Kidney capillary endothelial cell (primary cell): ENCODE results near the gene TSPAN13.

Experiments used
- DNase-seq: peaks from one replicate; pipeline ENCODE4 v3.0.0-alpha.2; 2018; ENCODE audit warnings: low spot score

Gene TSPAN13

DNA sequence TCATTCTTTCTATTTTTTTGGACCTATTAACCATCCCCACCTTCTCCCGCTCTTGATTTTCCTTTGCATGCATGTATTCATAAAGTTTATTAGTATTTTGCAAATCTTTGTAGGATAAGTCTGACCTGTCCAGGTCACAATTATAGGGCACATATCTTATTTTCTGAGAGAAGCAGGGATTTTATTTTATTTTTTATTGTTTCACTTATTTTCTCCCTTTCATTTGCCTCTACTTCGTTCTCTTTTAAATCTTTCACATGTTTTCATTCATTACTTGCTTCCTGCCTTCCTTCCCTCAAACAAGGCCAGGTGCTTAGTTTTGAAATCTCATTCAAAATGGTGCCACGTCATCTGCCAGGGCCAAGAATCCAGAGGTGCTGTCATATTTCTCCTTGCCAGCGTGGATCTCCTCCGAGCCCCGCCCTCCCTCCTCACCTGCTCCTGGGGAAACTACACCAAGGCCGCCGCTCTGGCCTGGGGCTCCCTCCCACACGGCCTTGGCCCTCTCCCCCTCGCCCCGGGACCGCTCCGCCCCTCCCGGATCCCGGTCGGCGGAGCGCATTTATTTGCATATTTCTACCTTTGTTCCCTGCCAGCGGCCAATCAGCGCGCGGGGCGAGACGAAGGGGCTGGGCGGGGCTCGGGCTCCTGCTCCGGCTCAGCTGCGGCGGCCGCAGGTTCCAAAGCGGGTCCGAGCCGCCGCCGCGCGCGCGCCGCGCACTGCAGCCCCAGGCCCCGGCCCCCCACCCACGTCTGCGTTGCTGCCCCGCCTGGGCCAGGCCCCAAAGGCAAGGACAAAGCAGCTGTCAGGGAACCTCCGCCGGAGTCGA is at the start of gene TSPAN13:
TSPAN13 (plus strand) TSS at position 654 of the 830 bp plus-strand sequence. CDS start 213 bp downstream, outside the sequence.
- peak; percentile 64 for DNase-seq

DNA sequence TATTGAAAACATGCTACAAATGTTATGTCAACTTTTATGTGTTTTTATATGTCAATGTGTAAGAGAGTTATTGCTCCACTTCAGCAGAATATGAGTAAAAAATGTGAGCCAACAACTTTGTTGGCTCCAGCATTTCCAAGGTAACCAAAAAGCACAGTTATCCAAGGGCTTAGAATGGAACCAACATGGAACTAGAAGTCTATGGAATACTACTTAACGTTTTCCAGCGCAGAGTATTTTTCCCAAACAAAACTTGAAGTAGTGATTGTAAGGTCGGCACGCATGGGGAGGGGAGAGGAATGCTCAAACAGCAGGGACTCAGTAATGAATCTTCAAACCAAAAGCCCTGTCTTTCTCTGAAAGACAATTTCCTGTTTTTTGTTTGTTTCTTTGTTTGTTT is 45.0 kb upstream of the TSPAN13 start:
- no peak for DNase-seq

DNA sequence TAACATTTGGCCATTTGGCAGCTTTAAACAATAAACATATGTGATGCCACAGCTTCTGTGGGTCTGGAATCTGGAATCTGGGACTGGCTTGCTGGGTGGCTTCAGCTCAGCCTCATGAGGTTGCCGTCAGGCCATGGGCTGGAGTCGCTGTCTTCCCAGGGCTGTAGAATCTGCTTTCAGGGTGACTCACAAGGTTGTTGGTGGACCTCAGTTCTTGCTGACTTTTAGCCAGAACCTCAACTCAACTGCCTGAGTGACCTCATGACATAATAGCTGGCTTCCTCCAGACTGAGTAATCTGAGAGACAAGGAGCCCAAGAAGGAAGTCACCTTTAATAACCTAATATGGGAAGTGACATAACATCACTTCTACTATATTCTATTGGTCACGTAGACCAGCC is 44.6 kb upstream of the TSPAN13 start:
- DNase-seq, result peak; percentile 81

GRCh38 chr7:16710651-16711050 is 42.9 kb upstream of the TSPAN13 start:
- no peak for DNase-seq

- DNase-seq, result no peak
These were observed 41.8 kb upstream of the TSPAN13 start for GRCh38 chr7:16711730-16712129.

GRCh38 chr7:16712916-16713315 is 40.6 kb upstream of the TSPAN13 start:
- no peak for DNase-seq

- no peak for DNase-seq
These were observed 37.6 kb upstream of the TSPAN13 start for GRCh38 chr7:16715928-16716327.

- DNase-seq, result no peak
These were observed 35.4 kb upstream of the TSPAN13 start for GRCh38 chr7:16718111-16718656.

GRCh38 chr7:16719699-16720098 is 33.9 kb upstream of the TSPAN13 start:
- DNase-seq, result no peak

- no peak for DNase-seq
These were observed 32.0 kb upstream of the TSPAN13 start for GRCh38 chr7:16721541-16721940.

GRCh38 chr7:16724344-16724743 is 29.2 kb upstream of the TSPAN13 start:
- DNase-seq, result no peak

- DNase-seq, result no peak
These were observed 27.4 kb upstream of the TSPAN13 start for GRCh38 chr7:16726189-16726588.

DNA sequence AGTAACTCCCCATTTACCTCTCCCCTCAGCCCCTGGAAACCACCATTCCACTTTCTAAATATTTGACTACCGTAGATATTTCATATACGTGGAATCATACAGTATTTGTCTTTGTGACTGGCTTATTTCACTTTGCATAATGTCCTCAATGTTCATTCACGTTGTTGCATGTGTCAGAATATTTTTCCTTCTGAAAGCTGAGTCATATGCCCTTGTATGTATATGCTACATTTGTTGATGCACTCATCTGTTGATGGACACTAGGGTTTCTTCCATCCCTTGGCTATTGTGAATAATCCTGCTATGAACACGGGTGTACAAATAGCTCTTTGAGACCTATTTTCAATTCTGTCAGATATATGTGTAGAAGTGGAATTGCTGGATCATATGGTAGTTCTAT is 25.8 kb upstream of the TSPAN13 start:
- DNase-seq, result no peak

DNA sequence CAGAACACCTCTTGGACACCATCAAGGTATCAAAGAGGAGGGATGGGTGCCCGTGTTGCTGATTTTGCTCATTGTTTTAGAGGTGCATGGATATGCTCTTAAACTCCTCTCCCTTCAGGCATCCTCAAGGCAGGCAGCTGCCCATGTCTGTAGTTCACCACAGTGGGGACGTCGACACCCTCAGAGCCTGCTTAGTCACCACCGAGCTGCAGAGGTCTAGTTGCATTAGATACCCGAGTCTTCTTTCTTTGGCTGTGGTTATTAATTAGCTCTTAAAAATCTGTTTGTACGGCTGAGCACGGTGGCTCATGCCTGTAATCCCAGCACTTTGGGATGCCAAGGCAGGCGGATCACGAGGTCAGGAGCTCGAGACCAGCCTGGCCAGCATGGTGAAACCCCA is 24.7 kb upstream of the TSPAN13 start:
- DNase-seq, result no peak

- DNase-seq, result no peak
These were observed 24.0 kb upstream of the TSPAN13 start for GRCh38 chr7:16729541-16729940.

DNA sequence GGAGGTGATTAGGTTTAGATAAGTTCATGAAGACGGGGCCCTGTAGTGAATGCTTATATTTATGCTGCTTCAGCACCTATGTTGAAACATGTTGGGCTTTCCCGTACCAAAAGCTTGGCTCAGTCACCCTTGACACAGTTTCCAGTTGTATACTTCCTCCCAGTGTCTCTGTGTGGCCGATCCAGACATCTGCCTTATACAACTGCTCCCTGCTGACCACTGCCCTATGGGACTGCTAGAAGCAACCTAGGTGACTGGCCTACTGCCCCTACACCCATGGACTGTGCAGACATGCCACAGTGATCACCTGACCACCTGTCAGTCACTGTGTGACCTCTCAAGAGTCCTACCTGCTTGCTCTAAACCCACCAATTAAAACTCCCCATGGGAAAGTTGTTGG is 22.6 kb upstream of the TSPAN13 start:
- no peak for DNase-seq

DNA sequence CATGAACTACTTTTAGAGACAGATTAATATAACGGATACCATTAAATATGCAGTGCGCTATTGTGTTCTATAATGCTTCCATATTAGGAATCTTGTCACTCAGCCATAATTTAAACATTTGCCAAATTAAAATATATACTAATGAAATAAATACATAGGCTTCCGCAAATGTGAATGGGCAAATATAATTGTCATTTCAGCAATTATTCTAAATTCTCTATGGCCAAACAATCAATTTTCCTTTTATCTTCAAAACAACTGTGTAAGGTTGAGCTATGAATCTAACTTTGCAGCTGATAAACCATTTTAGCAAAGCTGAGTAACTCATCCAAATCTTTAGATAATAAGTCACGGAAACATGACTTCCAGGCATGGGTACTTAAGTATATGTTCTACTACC is 20.7 kb upstream of the TSPAN13 start:
- DNase-seq, result no peak

DNA sequence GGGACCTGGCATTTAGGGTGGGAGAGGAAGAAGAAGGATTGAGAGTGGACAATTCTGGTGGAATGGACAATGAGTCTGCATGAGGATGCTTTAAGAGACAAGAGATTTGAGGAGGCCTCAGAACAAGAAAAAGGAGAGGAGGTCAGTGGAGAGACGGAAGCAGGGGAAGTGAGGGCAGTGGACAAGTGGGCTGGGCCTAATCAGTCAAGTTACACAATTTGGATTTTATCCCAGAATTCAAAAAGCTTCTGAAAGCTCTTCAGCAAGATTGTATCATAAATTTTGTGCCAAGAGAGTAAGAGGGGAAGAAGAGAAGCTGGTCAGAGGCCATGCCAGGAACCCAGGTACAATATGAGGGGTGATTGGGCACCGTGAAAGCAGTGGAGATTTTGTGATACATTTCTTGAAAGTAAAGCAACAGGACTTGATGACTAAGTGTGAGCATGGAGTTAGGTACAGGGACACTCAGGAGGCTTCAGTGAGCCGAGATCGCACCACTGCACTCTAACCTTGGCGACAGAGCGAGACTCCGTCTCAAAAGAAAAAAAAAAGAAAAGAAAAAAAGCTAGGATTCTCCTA is 19.3 kb upstream of the TSPAN13 start:
- DNase-seq, result no peak

DNA sequence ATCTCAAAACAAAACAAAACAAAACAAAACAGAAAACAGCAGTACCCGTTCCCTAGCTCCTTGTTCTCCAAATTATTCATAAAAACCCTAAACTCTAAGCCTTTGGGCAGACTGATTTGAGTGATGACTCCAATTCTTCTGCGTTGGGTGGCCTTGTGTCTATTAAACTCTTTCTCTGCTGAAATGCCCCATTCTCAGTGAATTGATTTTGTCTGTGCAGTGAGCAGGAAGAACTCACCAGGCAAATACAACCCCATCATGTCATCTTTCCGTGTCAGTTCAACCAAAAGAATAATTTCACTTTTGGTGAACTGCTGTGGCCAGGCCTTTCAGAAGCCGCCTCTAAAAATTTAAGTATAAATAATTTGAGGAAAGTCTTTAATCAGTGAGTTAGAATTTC is 18.5 kb upstream of the TSPAN13 start:
- DNase-seq, result no peak

- no peak for DNase-seq
These were observed 15.4 kb upstream of the TSPAN13 start for GRCh38 chr7:16738011-16738688.

GRCh38 chr7:16739863-16740622 is 13.5 kb upstream of the TSPAN13 start:
- peak; percentile 88 for DNase-seq

DNA sequence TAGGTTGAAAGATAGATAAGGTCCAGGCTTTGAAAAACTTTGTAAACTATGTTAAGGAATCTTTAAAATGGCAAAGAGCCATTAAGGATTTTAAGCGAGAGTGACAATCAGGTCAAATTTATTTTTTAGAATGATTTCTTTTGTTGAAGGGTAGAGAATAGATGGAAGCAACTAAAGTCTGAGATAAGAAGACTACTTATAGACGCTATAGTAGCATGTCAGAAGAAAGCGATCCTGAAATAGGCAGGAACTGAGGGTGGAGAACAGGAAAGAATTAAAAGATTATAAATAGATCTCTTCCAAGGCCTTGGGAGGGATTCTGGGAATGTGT is 13.0 kb upstream of the TSPAN13 start:
- DNase-seq, result no peak
